Endothelial cell of hepatic sinusoid (primary cell): Measurements from ENCODE around the gene PPP2R5C.

Experiments used
- in situ Hi-C: cut with HindIII; loops from 2 replicates; pipeline ENCODE4 v1.10.0; 2017; ENCODE audit warnings: low sequenced_read_pairs

PPP2R5C gene

DNA sequence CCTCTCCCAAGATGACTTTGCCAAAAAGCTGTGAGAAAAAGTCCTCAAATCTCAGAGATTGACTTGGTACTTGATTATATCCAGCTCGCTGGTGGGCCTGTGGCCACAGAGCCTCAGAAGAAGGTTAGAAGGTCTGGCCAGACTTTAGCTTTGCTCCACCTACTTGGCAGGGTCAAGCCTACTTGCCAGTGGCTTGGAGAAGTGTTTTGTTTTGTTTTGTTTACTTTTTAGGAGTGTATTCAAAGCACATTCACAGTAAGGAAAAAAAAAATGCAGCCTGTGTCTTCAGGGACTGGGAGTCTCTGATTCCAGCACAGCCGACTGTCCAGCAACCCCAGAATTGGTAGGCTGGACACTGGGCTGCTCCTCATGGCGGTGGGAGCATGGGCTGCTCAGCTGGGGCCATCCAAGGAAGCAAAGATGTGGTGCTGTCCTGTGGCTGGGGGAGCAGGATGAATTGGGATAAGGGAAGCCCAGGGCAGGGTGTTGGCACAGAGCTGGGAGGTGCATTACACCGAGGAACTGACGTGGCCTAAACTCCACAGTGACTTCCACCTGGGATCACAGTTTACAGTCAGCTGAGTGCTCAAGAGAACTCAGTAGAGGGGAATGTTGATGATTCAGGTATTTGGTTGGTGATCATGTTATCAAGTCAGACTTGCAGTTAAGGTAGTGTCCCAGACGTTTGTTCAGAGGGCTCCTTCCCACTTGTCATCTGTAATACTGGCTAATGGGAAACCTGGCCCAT, 73.5 kb downstream of the PPP2R5C start:
- in situ Hi-C loops = no loop called here

GRCh38 chr14:101835566-101835965, 74.1 kb downstream of the PPP2R5C start:
- in situ Hi-C loops = no loop called here

DNA sequence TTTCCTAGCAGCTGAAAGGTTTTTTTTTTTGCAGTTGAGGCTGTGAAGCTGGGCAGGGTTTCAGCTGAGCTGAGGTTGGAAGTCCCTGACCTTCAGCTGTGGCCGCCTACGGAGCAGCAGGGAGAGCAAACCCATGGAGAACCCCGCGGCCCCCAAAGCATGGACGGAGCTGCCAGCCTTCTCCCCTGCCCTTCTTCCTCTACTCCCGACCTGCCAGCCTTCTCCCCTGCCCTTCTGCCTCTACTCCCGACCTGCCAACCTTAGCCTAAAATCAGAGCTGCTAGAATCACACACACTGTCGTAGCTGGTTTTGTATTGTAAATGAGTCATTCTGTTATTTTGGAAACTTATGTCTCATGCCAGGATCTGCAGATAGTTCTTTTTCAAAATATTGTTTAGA, 74.6 kb downstream of the PPP2R5C start:
- in situ Hi-C loops = no loop called here

- in situ Hi-C loops = no loop called here
These were observed 77.0 kb downstream of the PPP2R5C start for GRCh38 chr14:101838476-101838875.

- in situ Hi-C loops = no loop called here
These were observed 77.7 kb downstream of the PPP2R5C start for GRCh38 chr14:101839236-101839635.

GRCh38 chr14:101839661-101840060, 78.2 kb downstream of the PPP2R5C start:
- in situ Hi-C loops = no loop called here

DNA sequence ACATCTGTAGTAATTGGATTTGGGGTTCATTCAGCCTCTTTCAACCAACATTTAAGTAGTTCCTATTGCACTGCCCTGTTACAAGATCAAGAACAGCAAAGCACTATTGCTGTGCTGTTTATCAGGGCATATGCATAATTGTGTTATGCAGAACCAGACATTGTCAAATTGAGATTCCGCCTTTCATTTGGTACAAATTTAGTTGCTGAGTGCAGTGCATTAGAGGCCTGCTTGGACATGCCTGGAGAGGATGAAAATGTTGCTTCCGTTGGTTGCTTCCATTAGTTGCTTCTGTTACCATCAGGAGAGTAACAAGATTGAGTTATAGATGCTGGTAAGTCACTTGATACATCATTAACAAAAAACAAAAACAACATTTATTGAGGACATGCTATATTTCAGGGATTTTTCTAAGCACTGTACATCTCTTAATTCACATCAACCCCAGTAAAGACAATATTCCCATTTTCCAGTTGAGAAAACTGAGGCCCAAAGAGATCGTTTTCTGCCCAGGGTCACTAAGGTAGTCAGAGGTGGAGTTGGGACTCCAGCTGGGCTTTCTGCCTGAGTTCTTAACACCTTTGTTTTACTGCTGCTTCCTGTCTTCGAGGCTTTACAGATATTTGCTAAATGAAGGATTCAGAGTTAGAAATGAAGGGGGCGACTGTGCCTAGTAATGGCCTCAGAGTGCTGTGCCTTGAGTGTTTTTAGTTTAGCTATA, 79.3 kb downstream of the PPP2R5C start:
- in situ Hi-C loops = no loop called here

DNA sequence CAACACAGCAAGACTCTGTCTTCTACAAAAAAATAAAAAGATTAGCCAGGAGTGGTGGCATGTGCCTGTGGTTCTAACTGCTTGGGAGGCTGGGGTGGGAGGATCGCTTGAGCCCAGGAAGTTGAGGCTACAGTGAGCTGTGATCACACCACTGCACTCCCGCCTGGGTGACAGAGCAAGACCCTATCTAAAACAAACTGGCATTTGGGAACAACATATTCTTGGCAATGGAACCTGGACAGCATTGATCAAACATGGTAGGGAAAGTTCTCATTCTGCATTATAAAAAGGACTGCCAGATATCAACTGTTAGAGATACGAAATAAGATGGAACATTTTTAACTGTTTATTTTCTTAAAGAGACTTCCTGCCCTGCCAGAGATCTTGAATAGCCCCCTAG, 81.5 kb downstream of the PPP2R5C start:
- in situ Hi-C loops = no loop called here

GRCh38 chr14:101843665-101844064, 82.2 kb downstream of the PPP2R5C start:
- in situ Hi-C loops = no loop called here

- in situ Hi-C loops = no loop called here
These were observed 82.7 kb downstream of the PPP2R5C start for GRCh38 chr14:101844219-101844618.

- in situ Hi-C loops = loop anchor here (5.0 kb wide), 2 partner anchors 32 to 68 kb away; no protein-coding TSS in a partner anchor
These were observed 83.2 kb downstream of the PPP2R5C start for GRCh38 chr14:101844751-101845150.

GRCh38 chr14:101845496-101845895, 84.0 kb downstream of the PPP2R5C start:
- in situ Hi-C loops = loop anchor here (5.0 kb wide), 2 partner anchors 33 to 67 kb away; no protein-coding TSS in a partner anchor

DNA sequence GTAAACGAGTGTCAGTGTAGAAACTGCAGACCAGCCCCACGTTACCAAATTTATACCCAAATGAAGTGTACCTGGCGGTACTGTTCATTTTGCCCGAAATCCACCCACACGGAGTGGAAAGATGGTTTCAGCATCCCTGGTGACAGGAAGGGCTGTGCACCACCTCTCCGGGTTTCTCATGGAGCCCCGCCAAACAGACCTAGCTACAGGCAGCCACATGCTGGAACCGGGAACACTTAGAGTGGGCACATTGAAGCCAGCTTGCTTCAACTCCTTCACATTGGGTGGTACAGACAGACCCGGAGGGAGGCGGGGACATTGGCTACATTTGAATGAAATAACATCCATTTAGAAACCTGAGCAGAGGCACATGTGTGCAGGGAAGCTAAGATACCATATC, 84.4 kb downstream of the PPP2R5C start:
- in situ Hi-C loops = loop anchor here (5.0 kb wide), 2 partner anchors 34 to 66 kb away; no protein-coding TSS in a partner anchor

DNA sequence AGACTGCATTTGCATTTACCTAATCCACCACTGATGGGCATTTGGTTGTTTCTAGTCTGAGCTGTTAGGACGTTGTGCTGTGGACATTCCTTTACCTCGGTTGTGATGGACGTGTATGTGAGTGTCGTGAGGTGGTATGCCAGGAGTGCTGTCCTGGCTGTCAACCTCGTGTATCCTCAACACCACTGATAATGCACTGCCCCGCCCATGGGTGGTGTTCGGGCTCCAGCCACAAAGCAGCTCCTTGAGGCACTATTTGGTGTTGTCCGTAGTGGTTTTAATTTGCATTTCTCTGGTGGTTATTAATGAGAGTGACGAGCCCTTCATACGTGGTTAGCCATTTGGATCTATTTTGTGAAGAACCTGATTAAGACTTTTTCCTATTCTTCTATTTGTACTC, 87.6 kb downstream of the PPP2R5C start:
- in situ Hi-C loops = loop anchor here (5.0 kb wide), 2 partner anchors 37 to 63 kb away; no protein-coding TSS in a partner anchor

- in situ Hi-C loops = loop anchor here (5.0 kb wide), 2 partner anchors 37 to 63 kb away; no protein-coding TSS in a partner anchor
These were observed 88.1 kb downstream of the PPP2R5C start for GRCh38 chr14:101849640-101850039.

GRCh38 chr14:101851183-101851582, 89.7 kb downstream of the PPP2R5C start:
- in situ Hi-C loops = no loop called here

GRCh38 chr14:101851736-101852405, 90.4 kb downstream of the PPP2R5C start:
- in situ Hi-C loops = no loop called here

GRCh38 chr14:101852785-101853184, 91.3 kb downstream of the PPP2R5C start:
- in situ Hi-C loops = no loop called here

DNA sequence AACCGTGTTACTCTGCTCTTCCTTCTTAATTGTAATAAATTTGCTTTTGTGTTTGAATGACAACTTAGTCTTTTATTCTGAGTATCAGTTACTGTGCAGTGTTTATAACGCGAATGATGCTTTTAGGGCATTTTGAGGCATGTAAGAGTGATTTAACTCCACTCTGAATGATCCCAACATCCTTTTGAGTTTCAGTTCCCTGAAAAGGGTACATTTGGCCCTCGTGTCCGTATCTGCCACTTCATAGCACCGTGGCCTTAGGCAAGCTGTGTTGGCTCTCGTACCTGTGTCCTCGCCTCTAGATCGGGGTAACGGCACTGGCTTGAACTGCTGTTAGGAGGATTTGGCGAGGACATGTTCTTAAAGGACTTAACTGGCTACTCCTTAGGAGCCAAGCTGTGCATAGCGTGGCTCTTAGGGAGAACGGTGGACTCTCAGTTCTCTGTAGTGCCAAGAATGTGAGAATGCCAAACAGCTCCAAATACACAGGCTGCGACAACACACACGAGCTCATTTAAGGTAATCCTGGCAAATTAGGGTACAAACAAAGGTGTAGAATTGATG, 92.0 kb downstream of the PPP2R5C start:
- in situ Hi-C loops = no loop called here

DNA sequence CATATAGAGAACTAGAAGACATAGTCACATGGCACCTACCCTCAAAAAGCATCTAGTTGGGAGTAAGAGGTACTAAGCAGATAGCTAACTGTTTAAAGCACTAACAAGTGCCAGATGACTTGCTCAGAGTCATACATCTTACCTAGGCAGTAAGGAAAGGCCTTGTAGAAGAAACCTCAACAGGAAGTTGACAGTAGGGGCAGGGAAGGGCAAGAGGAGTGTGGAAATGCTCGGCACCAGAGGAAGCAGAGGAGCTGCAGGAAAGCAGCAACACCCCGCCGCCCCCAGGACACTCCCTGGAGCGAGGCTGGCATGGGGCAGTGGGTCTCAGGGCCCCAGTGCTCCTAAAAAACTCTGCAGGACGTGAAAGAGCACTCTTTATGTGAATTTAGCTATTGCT, 92.9 kb downstream of the PPP2R5C start:
- in situ Hi-C loops = no loop called here

DNA sequence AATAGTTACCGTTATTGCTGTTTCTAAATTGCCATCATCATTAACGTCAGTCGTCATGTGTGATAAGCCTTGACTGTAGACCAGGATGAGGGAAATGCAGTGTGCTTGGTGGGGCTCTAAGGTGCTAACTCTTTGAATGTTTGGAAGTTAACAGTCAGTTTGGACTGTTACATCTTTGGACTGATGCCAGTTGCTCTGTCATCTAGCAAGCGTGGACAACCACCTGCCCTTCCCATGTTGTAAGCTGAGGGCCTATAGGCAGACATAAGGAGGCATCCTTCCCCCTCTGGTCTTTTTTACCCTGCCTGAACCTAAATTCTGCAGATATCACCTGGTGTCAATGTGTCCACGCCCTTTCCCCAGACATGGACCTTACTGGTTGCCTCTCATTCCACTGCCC, 94.4 kb downstream of the PPP2R5C start:
- in situ Hi-C loops = loop anchor here (5.0 kb wide), 2 partner anchors 79 to 106 kb away; partner anchors contain the start of gene DYNC1H1
